DLD1 (cell line): ENCODE data around the gene SGMS1.
"Not testable (repeated sequence)": the region's sequence is repeated elsewhere in the genome, so short reads cannot be mapped to it uniquely, and the experiment has no call there.

Experiments
- in situ Hi-C: cut with HindIII; loops from 2 replicates; pipeline ENCODE4 v1.10.0; 2017; ENCODE audit warnings: low sequenced_read_pairs

The SGMS1 gene

DNA sequence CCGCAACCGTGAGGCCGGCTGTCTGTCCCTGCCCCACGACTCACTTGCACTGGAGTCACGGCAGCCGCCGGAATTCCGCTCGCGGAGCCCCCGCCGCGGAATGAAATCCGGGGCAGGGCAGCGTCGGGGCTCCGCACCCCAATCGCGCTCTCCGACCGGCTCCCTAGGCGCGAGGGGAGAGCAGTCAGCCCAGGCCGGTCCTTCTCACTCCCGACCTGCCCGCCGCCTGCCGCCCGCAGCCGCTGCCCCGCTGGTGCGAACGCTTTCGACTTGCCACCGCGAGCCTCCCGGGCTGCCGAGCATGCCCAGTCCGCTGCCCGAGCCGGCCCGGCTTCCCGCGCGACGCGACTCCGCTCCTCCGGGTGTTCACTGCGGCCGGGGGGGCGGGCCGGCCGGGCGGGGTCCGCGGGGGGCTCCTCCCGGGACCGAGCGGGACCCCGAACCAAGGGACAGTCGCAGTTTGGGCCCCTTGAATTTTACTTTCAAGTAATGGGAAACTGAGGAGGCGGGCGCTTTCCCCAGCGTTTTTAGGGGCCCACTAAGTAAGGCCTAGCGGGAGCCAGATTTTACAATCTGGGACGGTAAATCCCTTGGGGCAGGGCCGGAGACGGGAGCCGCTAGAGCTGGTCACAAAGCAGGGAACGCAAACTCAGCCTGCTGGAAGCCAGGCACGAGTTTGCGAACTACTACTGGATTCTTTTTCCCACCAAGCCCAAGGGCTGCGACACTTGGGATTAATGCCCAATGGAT lies at the start of gene SGMS1:
Gene SGMS1 (minus strand): TSS at position 294 of the 750 bp plus-strand sequence. CDS start 279,842 bp downstream, outside the sequence.
- in situ Hi-C loops: no loop called here

DNA sequence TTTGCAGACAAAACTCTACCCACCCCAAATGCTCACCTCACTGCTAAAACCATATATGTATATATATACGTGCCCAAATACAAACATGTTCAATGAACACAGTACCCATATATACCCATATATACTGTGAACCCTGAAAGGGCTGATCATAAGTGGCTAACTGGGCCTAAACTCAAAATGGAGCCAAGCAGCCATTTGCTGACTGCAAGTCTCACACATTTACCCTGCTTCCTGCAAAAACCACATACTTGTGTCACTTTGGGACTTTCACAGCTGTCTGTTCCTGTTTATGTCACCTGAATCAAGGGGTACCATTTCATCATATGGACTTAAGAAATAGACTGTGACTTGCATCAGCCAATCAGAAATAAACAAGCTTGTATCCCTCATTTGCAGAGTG lies 48.4 kb upstream of the SGMS1 start:
- in situ Hi-C loops: not testable (repeated sequence)

DNA sequence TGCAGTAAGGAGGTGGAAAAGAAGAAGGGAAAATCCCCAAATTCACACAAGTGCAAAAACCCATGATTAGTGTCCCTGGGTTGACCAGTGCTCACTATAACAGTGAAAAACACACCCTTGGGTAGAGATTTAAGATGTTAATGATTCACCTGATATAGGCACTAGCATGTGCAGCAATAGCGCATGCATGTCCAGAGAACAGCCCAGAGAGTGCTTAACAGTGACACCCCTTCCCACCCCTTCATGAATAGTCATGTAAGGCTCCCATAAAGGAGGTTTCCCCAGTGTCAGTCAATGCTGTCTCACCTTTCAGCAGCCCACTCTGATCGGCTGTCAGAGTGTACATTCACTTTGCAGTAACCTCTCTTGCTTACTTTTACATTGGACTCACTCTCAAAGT lies 47.9 kb upstream of the SGMS1 start:
- in situ Hi-C loops: not testable (repeated sequence)

DNA sequence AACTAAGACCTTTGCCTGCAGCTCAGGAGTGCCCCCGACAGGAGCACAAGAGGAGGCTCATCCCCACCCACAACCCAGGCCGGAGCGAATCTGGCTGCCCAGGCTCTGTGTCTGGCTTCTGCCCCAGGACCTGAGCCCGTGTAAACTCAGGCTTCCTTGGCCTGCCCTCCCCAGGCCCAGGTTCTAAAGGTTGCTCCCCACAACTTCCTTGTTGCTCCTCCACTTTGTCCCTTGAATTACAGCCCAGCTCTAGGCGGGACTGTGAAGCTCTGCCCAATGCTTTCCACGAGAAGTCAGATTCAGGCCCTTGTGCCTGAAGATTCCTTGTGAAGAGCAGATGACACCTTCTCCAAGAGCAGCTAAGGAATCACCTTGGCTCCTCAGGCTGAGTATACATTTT lies 46.2 kb upstream of the SGMS1 start:
- in situ Hi-C loops: not testable (repeated sequence)

GRCh38 chr10:50667353-50667752 lies 43.6 kb upstream of the SGMS1 start:
- in situ Hi-C loops: not testable (repeated sequence)

DNA sequence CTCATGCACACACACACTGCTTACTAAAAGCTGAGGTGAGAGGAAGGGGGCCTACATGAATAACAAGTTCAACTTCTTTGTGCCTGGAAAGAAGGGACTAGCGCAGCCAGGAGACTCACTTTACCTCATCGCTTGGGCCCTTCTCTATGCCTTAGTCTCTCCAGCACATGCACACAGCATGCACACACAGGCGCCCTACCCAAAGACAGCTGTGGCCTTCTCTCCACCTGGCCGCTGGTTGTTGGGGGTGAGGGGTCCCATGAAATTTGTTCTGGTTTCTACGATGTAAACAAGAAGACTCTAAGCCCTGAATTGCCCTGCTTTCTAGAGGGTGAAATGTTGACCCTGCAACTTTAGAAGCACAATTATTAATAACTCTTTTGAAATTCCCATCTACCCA lies 38.7 kb upstream of the SGMS1 start:
- in situ Hi-C loops: not testable (repeated sequence)

DNA sequence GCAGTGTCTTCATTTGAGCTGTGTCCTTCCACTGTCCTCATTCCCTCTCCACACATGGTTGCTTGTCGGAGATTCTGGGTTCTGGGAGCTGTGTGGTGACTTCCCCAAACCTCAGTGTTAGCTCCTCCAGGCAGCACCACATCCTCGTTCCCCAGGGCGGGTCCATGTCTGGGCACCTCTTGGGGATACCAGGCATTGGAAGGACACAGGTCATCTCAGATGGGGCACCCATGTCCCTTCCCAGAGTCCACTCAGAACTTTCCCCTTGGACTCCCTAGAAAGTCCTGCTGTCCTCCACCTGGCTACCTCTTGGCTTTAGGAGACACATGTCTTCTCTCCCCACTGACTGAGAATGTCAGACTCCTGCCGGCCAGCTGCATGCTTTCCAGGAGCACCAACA lies 37.8 kb upstream of the SGMS1 start:
- in situ Hi-C loops: not testable (repeated sequence)

GRCh38 chr10:50659865-50660730 lies 36.3 kb upstream of the SGMS1 start:
- in situ Hi-C loops: not testable (repeated sequence)

DNA sequence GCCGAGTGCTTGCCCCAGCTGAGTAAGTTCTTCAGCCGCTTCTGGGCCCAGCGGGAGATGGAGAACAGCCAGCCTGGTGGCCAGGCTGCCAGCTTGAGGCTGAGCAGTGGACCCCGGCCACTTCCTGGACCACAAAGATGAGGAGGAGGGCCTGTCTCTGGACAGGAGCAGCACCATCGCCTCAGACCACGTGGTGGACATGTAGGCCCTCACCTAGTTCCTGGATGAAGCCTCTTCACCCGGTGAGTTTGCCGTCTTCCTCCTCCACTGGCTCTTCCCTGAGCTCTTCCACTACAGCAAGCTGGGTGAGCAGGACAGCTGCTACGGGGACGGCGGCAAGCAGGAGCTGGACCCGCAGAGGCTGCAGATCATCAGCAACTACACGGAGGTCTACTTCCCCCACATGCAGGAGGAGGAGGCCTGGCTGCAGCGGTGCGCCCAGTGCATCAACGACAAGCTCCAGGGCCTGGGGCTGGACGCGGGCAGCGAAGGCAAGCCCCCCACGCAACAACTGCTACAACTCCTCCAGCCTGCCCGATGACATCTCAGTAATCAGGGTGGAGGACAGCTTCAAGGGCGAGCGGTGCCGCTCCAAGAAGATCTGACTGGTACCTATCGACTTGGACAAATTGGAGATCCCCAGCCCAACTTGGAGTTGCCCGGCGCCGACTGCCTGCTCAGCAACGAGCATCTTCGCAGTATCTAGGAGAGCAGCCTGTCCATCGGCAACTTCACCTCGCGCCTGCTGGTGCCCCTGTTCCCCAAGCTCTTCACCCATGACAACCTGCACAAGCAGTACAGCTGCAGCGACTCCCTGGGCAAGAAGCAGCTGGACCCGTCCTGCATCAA lies 35.5 kb upstream of the SGMS1 start:
- in situ Hi-C loops: not testable (repeated sequence)

GRCh38 chr10:50658165-50658564 lies 34.4 kb upstream of the SGMS1 start:
- in situ Hi-C loops: no loop called here

GRCh38 chr10:50653758-50654157 lies 30.0 kb upstream of the SGMS1 start:
- in situ Hi-C loops: no loop called here

- in situ Hi-C loops: no loop called here
These were observed 29.4 kb upstream of the SGMS1 start for GRCh38 chr10:50653142-50653541.

- in situ Hi-C loops: no loop called here
These were observed 28.1 kb upstream of the SGMS1 start for GRCh38 chr10:50651808-50652207.

- in situ Hi-C loops: no loop called here
These were observed 26.7 kb upstream of the SGMS1 start for GRCh38 chr10:50650481-50650880.

DNA sequence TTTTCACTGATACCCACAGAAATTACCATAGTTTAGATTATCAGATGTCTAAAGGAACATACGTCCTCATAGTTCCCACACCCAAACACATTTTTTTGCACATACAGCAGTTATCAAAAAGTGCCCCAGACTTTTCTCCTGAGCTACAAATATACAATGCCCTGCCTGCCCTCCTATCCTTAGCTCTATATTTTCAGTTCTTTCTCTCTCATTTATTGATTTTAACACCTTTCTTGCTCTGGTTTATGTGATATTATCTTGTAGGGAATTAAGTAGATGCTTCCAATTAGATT lies 25.1 kb upstream of the SGMS1 start:
- in situ Hi-C loops: no loop called here

GRCh38 chr10:50648089-50648934 lies 24.6 kb upstream of the SGMS1 start:
- in situ Hi-C loops: no loop called here

GRCh38 chr10:50647350-50647749 lies 23.6 kb upstream of the SGMS1 start:
- in situ Hi-C loops: not testable (repeated sequence)

DNA sequence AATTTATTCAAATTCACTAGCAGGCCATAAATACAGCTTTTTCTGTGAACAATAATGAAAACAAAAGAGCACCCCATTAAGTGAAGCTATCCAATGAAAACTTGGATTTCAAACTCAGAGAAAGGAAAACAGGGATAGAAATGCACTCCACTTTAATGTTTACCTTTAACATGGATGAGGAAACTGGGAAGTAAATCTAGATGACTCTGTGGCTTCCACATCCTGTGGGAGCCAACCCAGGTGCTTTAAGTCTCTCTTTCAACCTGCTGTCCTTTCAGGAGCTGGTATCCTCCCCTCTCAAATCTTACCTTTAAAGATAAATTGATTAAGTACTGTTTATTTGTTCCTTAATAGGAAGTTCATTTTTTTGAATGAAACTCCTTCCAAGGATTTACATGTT lies 21.5 kb upstream of the SGMS1 start:
- in situ Hi-C loops: no loop called here

DNA sequence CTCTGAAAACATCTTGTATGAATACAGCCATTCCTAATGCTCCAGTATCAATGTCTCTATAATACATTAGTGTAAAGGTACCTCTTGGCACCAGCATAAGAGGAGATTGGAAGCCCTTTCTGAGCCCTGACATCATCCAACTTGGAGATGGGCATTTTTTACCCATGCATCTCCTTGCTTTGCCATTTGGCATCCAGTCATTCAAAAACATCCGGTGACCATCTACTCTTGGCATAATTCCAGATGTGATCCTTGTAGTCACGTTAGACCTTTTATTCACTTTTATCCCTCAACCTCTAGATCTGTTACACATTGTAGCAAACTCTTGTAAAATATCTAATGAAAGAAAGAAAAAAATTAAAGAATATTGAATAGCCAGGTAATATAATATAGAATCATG lies 17.9 kb upstream of the SGMS1 start:
- in situ Hi-C loops: no loop called here

DNA sequence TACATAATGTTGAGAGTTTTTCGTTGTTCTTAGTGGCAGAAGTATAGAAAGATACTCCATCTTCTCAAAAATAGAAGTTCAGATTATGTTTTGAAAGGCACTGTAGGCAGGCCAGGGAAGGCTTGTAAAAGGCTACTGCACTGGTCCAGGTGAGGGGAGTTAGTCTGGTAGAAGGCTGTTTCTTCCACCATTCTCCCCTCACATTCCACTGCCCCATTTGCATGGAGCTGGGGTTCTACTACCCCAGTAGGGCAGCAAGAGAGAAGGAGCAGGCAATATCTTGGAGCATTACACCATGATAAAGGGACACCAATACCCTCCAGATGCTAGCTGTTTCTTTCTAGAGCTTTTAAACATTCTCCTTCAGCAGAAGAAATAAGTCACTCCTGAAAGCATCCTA lies 16.5 kb upstream of the SGMS1 start:
- in situ Hi-C loops: no loop called here
